ENCODE measurements around the gene SOX18. TPM values are rescaled to one million over a fixed set of nuclear protein-coding genes. Genes with fewer than 3 reads are reported as not detected.

The SOX18 gene
- total and polyA plus RNA-seq, 2 of the 13 experiments (the other 11 are each of a cell fraction or from before 2014, with no cell fraction given) = 1.6 to 1.9 TPM

DNA sequence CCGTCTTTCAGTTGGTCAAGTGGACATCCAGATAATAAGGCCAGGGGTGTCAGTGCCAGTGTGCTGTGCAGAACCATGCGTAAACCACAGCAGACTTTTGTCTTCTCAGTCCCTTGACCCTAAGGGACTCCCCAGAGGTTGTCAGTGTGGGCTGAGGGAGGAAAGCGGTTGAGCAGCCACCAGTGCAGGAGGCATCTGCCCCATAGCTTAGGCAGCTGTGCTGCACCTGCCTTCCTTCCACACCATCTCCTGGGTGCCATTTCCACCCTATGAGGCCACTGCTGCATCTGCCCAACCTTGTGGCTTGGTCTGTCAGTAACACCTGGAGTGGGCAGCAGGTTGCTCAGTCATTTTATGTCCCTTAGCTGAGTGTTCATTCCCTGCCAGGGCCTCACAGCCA is 42.5 kb downstream of the SOX18 start (continued):
- TF ChIP-seq, protein P1, sequence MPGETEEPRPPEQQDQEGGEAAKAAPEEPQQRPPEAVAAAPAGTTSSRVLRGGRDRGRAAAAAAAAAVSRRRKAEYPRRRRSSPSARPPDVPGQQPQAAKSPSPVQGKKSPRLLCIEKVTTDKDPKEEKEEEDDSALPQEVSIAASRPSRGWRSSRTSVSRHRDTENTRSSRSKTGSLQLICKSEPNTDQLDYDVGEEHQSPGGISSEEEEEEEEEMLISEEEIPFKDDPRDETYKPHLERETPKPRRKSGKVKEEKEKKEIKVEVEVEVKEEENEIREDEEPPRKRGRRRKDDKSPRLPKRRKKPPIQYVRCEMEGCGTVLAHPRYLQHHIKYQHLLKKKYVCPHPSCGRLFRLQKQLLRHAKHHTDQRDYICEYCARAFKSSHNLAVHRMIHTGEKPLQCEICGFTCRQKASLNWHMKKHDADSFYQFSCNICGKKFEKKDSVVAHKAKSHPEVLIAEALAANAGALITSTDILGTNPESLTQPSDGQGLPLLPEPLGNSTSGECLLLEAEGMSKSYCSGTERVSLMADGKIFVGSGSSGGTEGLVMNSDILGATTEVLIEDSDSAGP (CRISPR knock-in tag; IDR thresholded peaks at IDR 0.05; ENCODE audit: borderline replicate concordance) = no peak
- no peak for TF ChIP-seq ZNF775 (CRISPR knock-in tag; IDR thresholded peaks at IDR 0.05; ENCODE audit: borderline replicate concordance)

GRCh38 chr20:64006490-64006889 is 42.9 kb downstream of the SOX18 start:
- FAIRE-seq = no peak
- H3K27me3 ChIP-seq (ENCODE audit: control insufficient read depth in 1 of 2, insufficient read depth in 2 of 2, low read length in 2 of 2) = no peaks in the 10 kb centered on the region
- no peak overlapping the region for H3K9ac ChIP-seq (ENCODE audit: insufficient read depth, low read depth, low read length)
- in situ Hi-C loops (cut with HindIII; ENCODE audit: extremely low pct_ligation_motif_present, low pct_unique_long_range_greater_than_20kb) (no loop called here), intact Hi-C loops (cut with micrococcal nuclease; ENCODE audit: unreplicated experiment) (no loop called here)
- TF ChIP-seq ZNF274 (CRISPR knock-in tag; IDR thresholded peaks at IDR 0.05) (0 out of 2 replicates have a peak, but pooled peaks have one; percentile 43), ZNF230 (CRISPR knock-in tag; IDR thresholded peaks at IDR 0.05) (no peak), ZNF446 (CRISPR knock-in tag; IDR thresholded peaks at IDR 0.05) (no peak), ZNF781 (CRISPR knock-in tag; IDR thresholded peaks at IDR 0.05; ENCODE audit: borderline replicate concordance, not compliant biosample characterization) (no peak), NR2F2 (IDR thresholded peaks at IDR 0.05; ENCODE audit: borderline replicate concordance, low read depth) (no peak), PITX1 (CRISPR knock-in tag; IDR thresholded peaks at IDR 0.05) (no peak), SPEN (CRISPR knock-in tag; IDR thresholded peaks at IDR 0.05; ENCODE audit: low read depth) (no peak), ZSCAN22 (CRISPR knock-in tag; IDR thresholded peaks at IDR 0.05) (no peak)
- TF ChIP-seq, protein P2, sequence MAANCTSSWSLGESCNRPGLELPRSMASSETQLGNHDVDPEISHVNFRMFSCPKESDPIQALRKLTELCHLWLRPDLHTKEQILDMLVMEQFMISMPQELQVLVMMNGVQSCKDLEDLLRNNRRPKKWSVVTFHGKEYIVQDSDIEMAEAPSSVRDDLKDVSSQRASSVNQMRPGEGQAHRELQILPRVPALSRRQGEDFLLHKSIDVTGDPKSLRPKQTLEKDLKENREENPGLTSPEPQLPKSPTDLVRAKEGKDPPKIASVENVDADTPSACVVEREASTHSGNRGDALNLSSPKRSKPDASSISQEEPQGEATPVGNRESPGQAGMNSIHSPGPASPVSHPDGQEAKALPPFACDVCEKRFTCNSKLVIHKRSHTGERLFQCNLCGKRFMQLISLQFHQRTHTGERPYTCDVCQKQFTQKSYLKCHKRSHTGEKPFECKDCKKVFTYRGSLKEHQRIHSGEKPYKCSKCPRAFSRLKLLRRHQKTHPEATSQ (CRISPR knock-in tag; IDR thresholded peaks at IDR 0.05; ENCODE audit: borderline replicate concordance) = no peak
- H3K9me3 ChIP-seq (ENCODE audit: low read length) = no peaks in the 10 kb centered on the region
- DNase-seq (ENCODE audit: low spot score) = no peak
- ATAC-seq = no peak
- no peak overlapping the region for H3K4me2 ChIP-seq (ENCODE audit: low read depth, low read length)
- H3K79me2 ChIP-seq (ENCODE audit: insufficient read depth, low read length) = peaks cover 9% of the 10 kb centered on the region
- ChIA-PET CTCF (ENCODE audit: low intra/inter-chr PET ratio, low total read pairs) (no interaction called here), POLR2A (interaction anchor here (1.2 to 2.0 kb wide), 3 partner anchors 10 to 26 kb away, joined by 3 to 12 read pairs (median 7); partner anchors contain the start of gene PRPF6)
- H4K20me1 ChIP-seq (ENCODE audit: insufficient read depth, low read length) = no peaks in the 10 kb centered on the region
- no TSS peak for BruUV-seq (replicated peaks)
- no peak overlapping the region for H2AFZ ChIP-seq (ENCODE audit: low read length)
- peaks cover 54 to 84% of the 10 kb centered on the region in 2 experiments for H3K36me3 ChIP-seq (replicated peaks in 1 of 2; ENCODE audit: control insufficient read depth in 1 of 2, insufficient read depth in 2 of 2, low read length in 2 of 2)
- no peak overlapping the region for H3K4me3 ChIP-seq (replicated peaks in 1 of 3; ENCODE audit: insufficient read depth in 1 of 3, low read depth in 2 of 3, low read length in 3 of 3)
- H3K27ac ChIP-seq (ENCODE audit: extremely low read length, insufficient read depth, low read length) = no peak overlapping the region
- no peaks in the 10 kb centered on the region for H3K4me1 ChIP-seq (ENCODE audit: insufficient read depth, low read length)
- 96% methylated on average over 10 of the region's 10 CpGs for WGBS (ENCODE audit: low lambda C conversion rate)

Data from HepG2 (cell line).